ENCODE measurements around the gene GSK3A. TPM values are rescaled to one million over a fixed set of nuclear protein-coding genes. Genes with fewer than 3 reads are reported as not detected.

Gene GSK3A
- total and polyA plus RNA-seq, 2 experiments from 2014 or later: 17.7 to 40.7 TPM

DNA sequence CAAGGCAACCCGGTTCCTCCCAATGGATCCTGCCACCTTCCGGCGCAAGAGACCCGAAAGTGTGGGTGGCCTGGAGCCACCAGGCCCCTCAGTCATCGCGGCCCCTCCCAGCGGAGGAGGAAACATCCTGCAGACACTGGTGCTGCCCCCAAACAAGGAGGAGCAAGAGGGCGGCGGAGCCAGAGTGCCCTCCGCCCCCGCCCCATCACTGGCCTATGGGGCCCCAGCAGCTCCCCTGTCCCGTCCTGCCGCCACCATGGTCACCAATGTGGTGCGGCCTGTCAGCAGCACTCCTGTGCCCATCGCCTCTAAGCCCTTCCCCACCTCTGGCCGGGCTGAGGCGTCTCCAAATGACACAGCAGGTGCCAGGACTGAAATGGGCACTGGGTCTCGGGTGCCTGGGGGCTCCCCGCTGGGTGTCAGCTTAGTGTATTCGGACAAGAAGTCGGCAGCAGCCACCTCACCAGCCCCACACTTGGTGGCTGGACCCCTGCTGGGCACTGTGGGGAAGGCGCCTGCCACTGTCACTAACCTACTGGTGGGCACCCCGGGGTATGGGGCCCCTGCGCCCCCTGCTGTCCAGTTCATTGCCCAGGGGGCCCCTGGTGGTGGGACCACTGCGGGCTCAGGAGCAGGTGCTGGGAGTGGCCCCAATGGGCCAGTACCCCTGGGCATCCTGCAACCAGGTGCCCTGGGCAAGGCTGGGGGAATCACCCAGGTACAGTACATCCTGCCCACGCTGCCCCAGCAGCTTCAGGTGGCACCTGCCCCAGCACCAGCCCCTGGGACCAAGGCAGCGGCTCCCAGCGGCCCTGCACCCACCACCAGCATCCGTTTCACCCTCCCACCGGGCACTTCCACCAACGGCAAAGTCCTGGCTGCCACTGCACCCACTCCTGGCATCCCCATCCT lies 48.4 kb upstream of the GSK3A start:
- Histone ChIP-seq H3K27me3 (ENCODE audit: insufficient read depth) (no peaks in the 10 kb centered on the region), H3K36me3 (ENCODE audit: insufficient read depth) (peaks cover 4% of the 10 kb centered on the region; the same call in 1 of the 2 replicates), H3K27ac (ENCODE audit: low read depth) (no peak overlapping the region), H2AFZ (no peak overlapping the region), H3K79me2 (replicated peaks; ENCODE audit: insufficient read depth) (peaks cover 4% of the 10 kb centered on the region), H3K9me2 (ENCODE audit: insufficient read depth) (no peaks in the 10 kb centered on the region), H4K20me1 (replicated peaks; ENCODE audit: insufficient read depth) (peaks cover 8% of the 10 kb centered on the region; the same call in 1 of the 2 replicates), H3K4me3 (no peak overlapping the region), H3K4me2 (no peak overlapping the region), H3F3A (replicated peaks; ENCODE audit: low read depth) (peaks cover 6% of the 10 kb centered on the region), H3K4me1 (ENCODE audit: insufficient read depth) (peaks cover 4% of the 10 kb centered on the region)
- peaks cover 41% of the 10 kb centered on the region for H3K36me3 Mint-ChIP-seq (ENCODE audit: low read depth)
- ATAC-seq: peak; percentile 8; the same call in 2 of the 3 replicates
- TF ChIP-seq CREB1 (CRISPR knock-in tag; IDR thresholded peaks at IDR 0.05; ENCODE audit: low read depth): no peak
- TF ChIP-seq, protein P1, sequence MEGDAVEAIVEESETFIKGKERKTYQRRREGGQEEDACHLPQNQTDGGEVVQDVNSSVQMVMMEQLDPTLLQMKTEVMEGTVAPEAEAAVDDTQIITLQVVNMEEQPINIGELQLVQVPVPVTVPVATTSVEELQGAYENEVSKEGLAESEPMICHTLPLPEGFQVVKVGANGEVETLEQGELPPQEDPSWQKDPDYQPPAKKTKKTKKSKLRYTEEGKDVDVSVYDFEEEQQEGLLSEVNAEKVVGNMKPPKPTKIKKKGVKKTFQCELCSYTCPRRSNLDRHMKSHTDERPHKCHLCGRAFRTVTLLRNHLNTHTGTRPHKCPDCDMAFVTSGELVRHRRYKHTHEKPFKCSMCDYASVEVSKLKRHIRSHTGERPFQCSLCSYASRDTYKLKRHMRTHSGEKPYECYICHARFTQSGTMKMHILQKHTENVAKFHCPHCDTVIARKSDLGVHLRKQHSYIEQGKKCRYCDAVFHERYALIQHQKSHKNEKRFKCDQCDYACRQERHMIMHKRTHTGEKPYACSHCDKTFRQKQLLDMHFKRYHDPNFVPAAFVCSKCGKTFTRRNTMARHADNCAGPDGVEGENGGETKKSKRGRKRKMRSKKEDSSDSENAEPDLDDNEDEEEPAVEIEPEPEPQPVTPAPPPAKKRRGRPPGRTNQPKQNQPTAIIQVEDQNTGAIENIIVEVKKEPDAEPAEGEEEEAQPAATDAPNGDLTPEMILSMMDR (conservative IDR thresholded peaks at IDR 0.05; ENCODE audit: low read depth in 2 of 2): peak; percentile 47 to 61
- H3K4me3 Mint-ChIP-seq: peak overlapping the region; percentile 22; the same call in 1 of the 3 replicates
- peak; percentile 44 for DNase-seq (ENCODE audit: low spot score)
- peak overlapping the region; percentile 67; the same call in 1 of the 2 replicates for H3K27ac Mint-ChIP-seq
- H3K9me3 Mint-ChIP-seq: no peaks in the 10 kb centered on the region
- peaks cover 14% of the 10 kb centered on the region for H3K27me3 Mint-ChIP-seq (ENCODE audit: insufficient read depth, low read depth, poor library complexity)
- peaks cover 25% of the 10 kb centered on the region for H3K4me1 Mint-ChIP-seq

DNA sequence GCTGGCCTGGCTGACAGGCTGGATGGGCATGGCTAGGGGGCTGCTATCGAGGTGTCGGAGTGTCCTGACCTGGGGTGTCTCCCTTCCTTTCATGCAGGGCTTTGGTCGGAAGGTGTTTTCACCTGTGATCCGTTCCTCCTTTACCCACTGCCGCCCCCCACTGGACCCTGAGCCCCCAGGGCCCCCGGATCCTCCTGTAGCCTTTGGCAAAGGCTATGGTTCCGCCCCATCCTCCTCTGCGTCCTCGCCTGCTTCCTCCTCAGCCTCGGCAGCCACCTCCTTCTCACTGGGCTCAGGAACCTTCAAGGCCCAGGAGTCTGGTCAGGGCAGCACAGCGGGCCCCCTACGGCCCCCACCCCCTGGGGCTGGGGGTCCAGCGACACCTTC lies 47.7 kb upstream of the GSK3A start:
- no peak for DNase-seq (ENCODE audit: low spot score)
- no peaks in the 10 kb centered on the region for H3K27me3 ChIP-seq (ENCODE audit: insufficient read depth)
- Mint-ChIP-seq H3K4me3 (no peak overlapping the region), H3K4me1 (peaks cover 25% of the 10 kb centered on the region), H3K27me3 (ENCODE audit: insufficient read depth, low read depth, poor library complexity) (peaks cover 14% of the 10 kb centered on the region), H3K27ac (no peak overlapping the region), H3K36me3 (ENCODE audit: low read depth) (peaks cover 41% of the 10 kb centered on the region), H3K9me3 (no peaks in the 10 kb centered on the region)
- H3K4me1 ChIP-seq (ENCODE audit: insufficient read depth): peaks cover 3% of the 10 kb centered on the region; the same call in 1 of the 2 replicates
- TF ChIP-seq STAT1 (IDR thresholded peaks at IDR 0.05; ENCODE audit: unreplicated experiment): no peak
- TF ChIP-seq, protein P1 (conservative IDR thresholded peaks at IDR 0.05; ENCODE audit: low read depth in 2 of 2): peak; percentile 10 to 30; a peak in 2 of 4 replicates
- peaks cover under 1% of the 10 kb centered on the region for H3F3A ChIP-seq (replicated peaks; ENCODE audit: low read depth)
- H3K9me2 ChIP-seq (ENCODE audit: insufficient read depth): no peaks in the 10 kb centered on the region
- no peak overlapping the region for H2AFZ ChIP-seq
- no peak overlapping the region for H3K4me3 ChIP-seq
- peaks cover 4% of the 10 kb centered on the region; the same call in 1 of the 2 replicates for H3K36me3 ChIP-seq (ENCODE audit: insufficient read depth)
- no peak overlapping the region for H3K27ac ChIP-seq (ENCODE audit: low read depth)
- ATAC-seq: no peak
- H4K20me1 ChIP-seq (replicated peaks; ENCODE audit: insufficient read depth): peaks cover 4% of the 10 kb centered on the region; the same call in 1 of the 2 replicates
- H3K79me2 ChIP-seq (replicated peaks; ENCODE audit: insufficient read depth): peaks cover 11% of the 10 kb centered on the region
- H3K4me2 ChIP-seq: no peak overlapping the region
